Ishikawa (cell line): ENCODE results near the gene ZFP91.

Experiments used
- CEBPB ChIP-seq: IDR thresholded peaks from 2 replicates; pipeline ENCODE4 v1.6.1; 2012
- EGR1 ChIP-seq: IDR thresholded peaks from 2 replicates; pipeline ENCODE4 v1.6.1; 2012
- EP300 ChIP-seq: IDR thresholded peaks from 2 replicates; pipeline ENCODE4 v1.6.1; 2012; ENCODE audit warnings: borderline replicate concordance
- FOXM1 ChIP-seq: IDR thresholded peaks from 2 replicates; pipeline ENCODE4 v1.6.1; 2012; ENCODE audit warnings: low read depth, borderline replicate concordance
- RAD21 ChIP-seq: IDR thresholded peaks from 2 replicates; pipeline ENCODE4 v1.6.1; 2012; ENCODE audit warnings: low read depth
- REST ChIP-seq: IDR thresholded peaks from 2 replicates; pipeline ENCODE4 v1.6.1; 2012; ENCODE audit warnings: low read depth, mild to moderate bottlenecking
- TAF1 ChIP-seq: IDR thresholded peaks from 2 replicates; pipeline ENCODE4 v1.6.1; 2012; ENCODE audit warnings: low read depth, mild to moderate bottlenecking
- TCF12 ChIP-seq: IDR thresholded peaks from 2 replicates; pipeline ENCODE4 v1.6.1; 2012; ENCODE audit warnings: low read depth
- TEAD4 ChIP-seq: IDR thresholded peaks from 2 replicates; pipeline ENCODE4 v1.6.1; 2012
- USF1 ChIP-seq: IDR thresholded peaks from 2 replicates; pipeline ENCODE4 v1.6.1; 2012
- YY1 ChIP-seq: IDR thresholded peaks from 2 replicates; pipeline ENCODE4 v1.6.1; 2012; ENCODE audit warnings: low read depth
- ZBTB7A ChIP-seq: IDR thresholded peaks from 2 replicates; pipeline ENCODE4 v1.6.1; 2012; ENCODE audit warnings: low read depth
- TF ChIP-seq, protein P1 (sequence below): IDR thresholded peaks from 2 replicates; pipeline ENCODE4 v1.6.1; 2012

DNA sequence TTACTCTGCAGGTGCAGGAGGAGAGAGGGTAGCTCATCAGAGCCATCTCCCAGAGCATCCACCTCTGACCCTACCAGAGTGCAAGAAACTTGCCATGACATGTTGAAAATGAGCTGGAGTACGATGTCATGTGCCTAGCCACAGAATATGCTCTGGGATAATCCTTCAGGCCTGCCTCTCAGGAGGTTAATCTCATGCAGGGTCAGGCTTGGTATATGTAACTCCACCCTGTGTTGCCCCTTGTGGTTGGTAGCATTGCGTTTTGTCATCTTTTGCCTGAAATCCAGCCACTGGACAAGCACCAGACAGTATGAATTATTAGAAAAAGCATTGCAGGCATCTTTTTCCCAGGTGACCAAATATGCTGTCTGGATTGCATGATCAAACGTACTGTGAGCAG, 79.8 kb downstream of the ZFP91 start:
- TF ChIP-seq RAD21 = no peak
- no peak for TF ChIP-seq USF1
- TF ChIP-seq ZBTB7A = no peak
- no peak for TF ChIP-seq EGR1
- TF ChIP-seq EP300 = no peak
- TF ChIP-seq, protein P1, sequence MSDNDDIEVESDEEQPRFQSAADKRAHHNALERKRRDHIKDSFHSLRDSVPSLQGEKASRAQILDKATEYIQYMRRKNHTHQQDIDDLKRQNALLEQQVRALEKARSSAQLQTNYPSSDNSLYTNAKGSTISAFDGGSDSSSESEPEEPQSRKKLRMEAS = no peak
- TF ChIP-seq TCF12 = no peak
- TF ChIP-seq TAF1 = no peak
- TF ChIP-seq CEBPB = no peak
- TF ChIP-seq FOXM1 = no peak
- TF ChIP-seq REST = no peak
- TF ChIP-seq YY1 = no peak
- no peak for TF ChIP-seq TEAD4
